ENCODE measurements around the gene CHD9.

GRCh38 chr16:53099318-53100130 lies 44.7 kb downstream of the CHD9 start:
- TF ChIP-seq CTCF (IDR thresholded peaks at IDR 0.05; ENCODE audit: low read depth, low read length), result no peak
- TF ChIP-seq MYC (IDR thresholded peaks at IDR 0.05; ENCODE audit: low read depth, low read length), result peak; percentile 57; the same call in 1 of the 2 replicates
